Spleen (tissue), 7 donors: ENCODE data around the gene SLC8A1.

Experiments used
- POLR2A ChIP-seq, 3 donors: fragments of 450-650 bp; IDR thresholded peaks; one replicate each; pipeline ENCODE4 v1.5.1; 2017; ENCODE audit warnings: antibody characterized with exemption in 3 of 3, mild to moderate bottlenecking in 1 of 3
- TF ChIP-seq, protein P1 (sequence below), 11 experiments: fragments of 200-600 bp in 7 of 11; fragments of 450-650 bp in 4 of 11; sonication (generic) in 4 of 11; IDR thresholded peaks in 8 of 11; conservative IDR thresholded peaks in 3 of 11; 1 replicate in 7 of 11; 2 replicates in 4 of 11; pipeline versions ENCODE4 v1.4.0 to v1.8.0; 2016 to 2021; ENCODE audit warnings: antibody characterized with exemption in 11 of 11, inconsistent platforms in 4 of 11, mild to moderate bottlenecking in 1 of 11
- donor health status: DM: no; HTN: no; CAD: no; lungs with moderate emphysema.
- donor health status: DM: no; HTN: no; CAD: no.
- donor health status: DM: no; HTN: no; CAD: no.

DNA sequence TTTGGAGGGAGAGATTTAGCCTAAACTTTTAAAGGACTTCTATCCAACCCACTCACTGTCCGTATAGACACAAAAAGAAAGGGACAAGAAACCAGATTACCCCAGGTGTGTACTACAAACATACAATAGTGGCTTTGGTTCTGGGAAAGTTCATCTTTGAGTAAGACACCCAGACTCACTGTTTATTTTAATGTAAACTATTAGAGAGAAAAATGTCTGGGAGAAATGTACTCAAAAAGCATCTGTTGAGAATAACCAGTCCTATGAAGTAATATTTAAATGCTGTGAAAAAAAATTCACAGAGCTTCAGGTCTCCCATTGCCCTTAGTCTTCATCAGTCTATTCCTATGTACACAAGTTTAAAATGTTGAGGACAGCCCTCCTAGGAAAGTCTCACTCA lies 107.5 kb downstream of the SLC8A1 start:
- TF ChIP-seq, protein P1, sequence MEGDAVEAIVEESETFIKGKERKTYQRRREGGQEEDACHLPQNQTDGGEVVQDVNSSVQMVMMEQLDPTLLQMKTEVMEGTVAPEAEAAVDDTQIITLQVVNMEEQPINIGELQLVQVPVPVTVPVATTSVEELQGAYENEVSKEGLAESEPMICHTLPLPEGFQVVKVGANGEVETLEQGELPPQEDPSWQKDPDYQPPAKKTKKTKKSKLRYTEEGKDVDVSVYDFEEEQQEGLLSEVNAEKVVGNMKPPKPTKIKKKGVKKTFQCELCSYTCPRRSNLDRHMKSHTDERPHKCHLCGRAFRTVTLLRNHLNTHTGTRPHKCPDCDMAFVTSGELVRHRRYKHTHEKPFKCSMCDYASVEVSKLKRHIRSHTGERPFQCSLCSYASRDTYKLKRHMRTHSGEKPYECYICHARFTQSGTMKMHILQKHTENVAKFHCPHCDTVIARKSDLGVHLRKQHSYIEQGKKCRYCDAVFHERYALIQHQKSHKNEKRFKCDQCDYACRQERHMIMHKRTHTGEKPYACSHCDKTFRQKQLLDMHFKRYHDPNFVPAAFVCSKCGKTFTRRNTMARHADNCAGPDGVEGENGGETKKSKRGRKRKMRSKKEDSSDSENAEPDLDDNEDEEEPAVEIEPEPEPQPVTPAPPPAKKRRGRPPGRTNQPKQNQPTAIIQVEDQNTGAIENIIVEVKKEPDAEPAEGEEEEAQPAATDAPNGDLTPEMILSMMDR (IDR thresholded peaks at IDR 0.05 in 8 of 11, conservative IDR thresholded peaks at IDR 0.05 in 3 of 11) = no peak
- no peak for TF ChIP-seq POLR2A (IDR thresholded peaks at IDR 0.05)
